SHP77 (cell line): ENCODE results near the gene S100P.

ENCODE experiments used
- DNase-seq, 2 experiments: peaks; one replicate each; lab custom pipeline; 2025; lab: John Stamatoyannopoulos, UW

S100P gene

GRCh38 chr4:6673191-6673659 lies 20.5 kb upstream of the S100P start:
- DNase-seq, result peak in 1 of 2 experiments; percentile 17

GRCh38 chr4:6673660-6674499 lies 19.8 kb upstream of the S100P start:
- DNase-seq, result peak; percentile 70 to 80

GRCh38 chr4:6674500-6675149 lies 19.1 kb upstream of the S100P start:
- DNase-seq, result peak in 1 of 2 experiments; percentile 24

- no peak for DNase-seq
Measured at GRCh38 chr4:6676722-6677558, 16.7 kb upstream of the S100P start.

GRCh38 chr4:6680372-6681034 lies 13.2 kb upstream of the S100P start:
- no peak for DNase-seq

- no peak for DNase-seq
Measured at GRCh38 chr4:6681191-6681590, 12.5 kb upstream of the S100P start.

GRCh38 chr4:6682862-6683590 lies 10.7 kb upstream of the S100P start:
- DNase-seq, result no peak

GRCh38 chr4:6684656-6685055 lies 9.0 kb upstream of the S100P start:
- no peak for DNase-seq

- DNase-seq, result no peak
Measured at GRCh38 chr4:6686104-6686787, 7.4 kb upstream of the S100P start.

- DNase-seq, result peak in 1 of 2 experiments; percentile 60
Measured at GRCh38 chr4:6687947-6688878, 5.5 kb upstream of the S100P start.

GRCh38 chr4:6688879-6689505 lies 4.7 kb upstream of the S100P start:
- DNase-seq, result peak in 1 of 2 experiments; percentile 28

GRCh38 chr4:6689506-6689960 lies 4.1 kb upstream of the S100P start:
- DNase-seq, result no peak

- no peak for DNase-seq
Measured at GRCh38 chr4:6692379-6692778, 1.3 kb upstream of the S100P start.

GRCh38 chr4:6692806-6693205 lies 872 bp upstream of the S100P start:
- no peak for DNase-seq

- no peak for DNase-seq
Measured at GRCh38 chr4:6694177-6694901, 661 bp downstream of the S100P start.

GRCh38 chr4:6695660-6696610 lies 2.3 kb downstream of the S100P start:
- DNase-seq, result no peak

GRCh38 chr4:6696611-6697010 lies 2.9 kb downstream of the S100P start:
- DNase-seq, result no peak
